ENCODE data around the gene TICAM2.

DNA sequence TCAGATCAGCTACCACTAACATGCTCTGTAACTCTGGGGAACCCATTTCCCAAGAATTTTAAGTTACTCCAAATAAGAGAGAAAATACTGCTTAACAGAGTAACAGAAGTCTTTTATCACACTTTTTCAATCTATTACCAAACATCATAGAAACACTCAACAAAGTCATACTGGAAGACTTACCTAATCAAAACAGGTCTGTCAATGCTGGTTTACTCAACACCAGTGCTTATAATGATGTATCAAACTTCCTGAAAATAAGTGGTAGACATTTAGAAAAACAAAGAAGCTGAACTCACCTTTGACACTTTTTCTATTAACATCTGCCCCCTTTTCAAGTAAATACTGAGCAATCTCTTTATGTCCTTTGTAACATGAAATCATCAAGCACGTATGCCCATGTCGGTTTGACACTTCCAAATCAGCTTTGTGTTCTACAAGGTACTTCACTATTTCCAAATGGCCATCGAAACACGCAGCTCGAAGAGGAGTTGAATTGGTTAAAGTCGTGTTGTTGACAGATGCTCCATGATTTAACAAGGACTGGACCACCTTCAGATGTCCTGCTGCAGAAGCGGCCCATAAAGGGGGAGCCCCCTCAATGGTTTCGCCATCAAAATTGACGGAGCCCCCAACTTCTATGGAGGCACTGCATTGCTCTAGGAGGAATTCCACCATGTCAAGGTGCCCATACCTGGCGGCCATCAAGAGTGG lies 59.5 kb downstream of the TICAM2 start:
- TF ChIP-seq POLR2AphosphoS5 (IDR thresholded peaks at IDR 0.05) = no peak
- TF ChIP-seq, protein P1, sequence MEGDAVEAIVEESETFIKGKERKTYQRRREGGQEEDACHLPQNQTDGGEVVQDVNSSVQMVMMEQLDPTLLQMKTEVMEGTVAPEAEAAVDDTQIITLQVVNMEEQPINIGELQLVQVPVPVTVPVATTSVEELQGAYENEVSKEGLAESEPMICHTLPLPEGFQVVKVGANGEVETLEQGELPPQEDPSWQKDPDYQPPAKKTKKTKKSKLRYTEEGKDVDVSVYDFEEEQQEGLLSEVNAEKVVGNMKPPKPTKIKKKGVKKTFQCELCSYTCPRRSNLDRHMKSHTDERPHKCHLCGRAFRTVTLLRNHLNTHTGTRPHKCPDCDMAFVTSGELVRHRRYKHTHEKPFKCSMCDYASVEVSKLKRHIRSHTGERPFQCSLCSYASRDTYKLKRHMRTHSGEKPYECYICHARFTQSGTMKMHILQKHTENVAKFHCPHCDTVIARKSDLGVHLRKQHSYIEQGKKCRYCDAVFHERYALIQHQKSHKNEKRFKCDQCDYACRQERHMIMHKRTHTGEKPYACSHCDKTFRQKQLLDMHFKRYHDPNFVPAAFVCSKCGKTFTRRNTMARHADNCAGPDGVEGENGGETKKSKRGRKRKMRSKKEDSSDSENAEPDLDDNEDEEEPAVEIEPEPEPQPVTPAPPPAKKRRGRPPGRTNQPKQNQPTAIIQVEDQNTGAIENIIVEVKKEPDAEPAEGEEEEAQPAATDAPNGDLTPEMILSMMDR (IDR thresholded peaks at IDR 0.05) = no peak
